D721Med (cell line): ENCODE data around the gene STK10.

Experiments
- DNase-seq: peaks from one replicate; pipeline ENCODE4 v3.0.0; 2011; ENCODE audit warnings: low spot score; ENCODE audit not compliant: insufficient read length
- FAIRE-seq: peaks from 2 replicates; lab custom pipeline; 2011; peaks lifted over from hg19 to GRCh38; lab: Jason Lieb, UNC
- TF ChIP-seq, protein P1 (sequence below): IDR thresholded peaks from 2 replicates; pipeline ENCODE4 v1.5.1; 2012; ENCODE audit warnings: mild to moderate bottlenecking, control low read depth; ENCODE audit not compliant: insufficient read depth; ENCODE audit errors: missing control alignments

Gene STK10

DNA sequence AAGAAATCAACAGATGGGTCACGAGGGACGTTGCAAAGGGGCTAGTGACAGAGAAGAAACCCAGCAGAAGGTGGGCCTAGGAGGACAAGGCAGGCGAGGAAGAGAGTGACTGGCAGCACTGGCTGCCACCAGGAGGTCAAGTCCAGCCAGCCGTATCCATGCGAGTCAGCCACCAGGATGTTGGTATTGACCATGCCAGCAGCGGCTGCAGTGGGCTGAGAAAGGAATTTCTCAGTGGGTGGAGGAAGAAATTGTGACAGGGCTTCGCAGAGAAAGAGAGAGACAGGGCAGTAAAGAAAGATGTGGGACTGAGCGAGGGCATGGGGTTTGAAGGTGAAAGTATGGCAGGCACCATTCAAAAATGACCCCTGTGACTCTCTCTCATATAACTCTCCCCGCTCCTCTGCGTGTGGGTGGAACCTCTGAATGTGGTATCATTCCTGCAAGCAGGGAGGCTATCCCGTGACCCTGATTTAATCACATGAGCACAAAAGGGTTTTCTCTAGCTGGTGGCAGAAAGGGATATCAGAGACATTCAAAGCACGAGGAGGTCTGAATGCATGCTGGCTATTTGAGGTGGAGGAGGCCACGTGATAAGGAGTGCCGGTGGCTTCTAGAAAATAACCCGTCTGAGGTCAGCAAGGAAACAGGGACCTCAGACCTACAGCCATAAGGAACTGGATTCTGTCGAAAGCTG is 136.2 kb downstream of the STK10 start:
- FAIRE-seq = no peak
- DNase-seq = no peak
- TF ChIP-seq, protein P1, sequence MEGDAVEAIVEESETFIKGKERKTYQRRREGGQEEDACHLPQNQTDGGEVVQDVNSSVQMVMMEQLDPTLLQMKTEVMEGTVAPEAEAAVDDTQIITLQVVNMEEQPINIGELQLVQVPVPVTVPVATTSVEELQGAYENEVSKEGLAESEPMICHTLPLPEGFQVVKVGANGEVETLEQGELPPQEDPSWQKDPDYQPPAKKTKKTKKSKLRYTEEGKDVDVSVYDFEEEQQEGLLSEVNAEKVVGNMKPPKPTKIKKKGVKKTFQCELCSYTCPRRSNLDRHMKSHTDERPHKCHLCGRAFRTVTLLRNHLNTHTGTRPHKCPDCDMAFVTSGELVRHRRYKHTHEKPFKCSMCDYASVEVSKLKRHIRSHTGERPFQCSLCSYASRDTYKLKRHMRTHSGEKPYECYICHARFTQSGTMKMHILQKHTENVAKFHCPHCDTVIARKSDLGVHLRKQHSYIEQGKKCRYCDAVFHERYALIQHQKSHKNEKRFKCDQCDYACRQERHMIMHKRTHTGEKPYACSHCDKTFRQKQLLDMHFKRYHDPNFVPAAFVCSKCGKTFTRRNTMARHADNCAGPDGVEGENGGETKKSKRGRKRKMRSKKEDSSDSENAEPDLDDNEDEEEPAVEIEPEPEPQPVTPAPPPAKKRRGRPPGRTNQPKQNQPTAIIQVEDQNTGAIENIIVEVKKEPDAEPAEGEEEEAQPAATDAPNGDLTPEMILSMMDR = no peak

DNA sequence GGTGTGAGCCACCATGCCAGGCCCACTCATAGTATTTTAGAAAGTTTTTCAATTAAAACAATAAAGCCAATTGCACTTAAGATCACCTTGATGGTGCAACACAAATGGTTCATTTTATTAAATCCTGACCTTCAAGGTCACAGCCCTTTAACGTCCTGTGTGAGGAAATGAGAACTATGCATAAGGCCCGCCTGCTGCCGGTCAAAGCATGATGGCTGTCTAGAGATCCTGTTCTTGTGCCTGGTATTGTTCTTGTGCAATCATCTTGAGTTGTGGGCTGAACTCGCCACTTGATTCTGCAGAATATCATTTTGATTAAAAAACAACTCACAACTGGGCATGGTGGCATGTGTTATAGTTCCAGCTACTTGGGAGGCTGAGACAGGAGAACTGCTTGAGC is 137.9 kb downstream of the STK10 start:
- DNase-seq (no peak), FAIRE-seq (no peak)
- TF ChIP-seq, protein P1 = no peak

DNA sequence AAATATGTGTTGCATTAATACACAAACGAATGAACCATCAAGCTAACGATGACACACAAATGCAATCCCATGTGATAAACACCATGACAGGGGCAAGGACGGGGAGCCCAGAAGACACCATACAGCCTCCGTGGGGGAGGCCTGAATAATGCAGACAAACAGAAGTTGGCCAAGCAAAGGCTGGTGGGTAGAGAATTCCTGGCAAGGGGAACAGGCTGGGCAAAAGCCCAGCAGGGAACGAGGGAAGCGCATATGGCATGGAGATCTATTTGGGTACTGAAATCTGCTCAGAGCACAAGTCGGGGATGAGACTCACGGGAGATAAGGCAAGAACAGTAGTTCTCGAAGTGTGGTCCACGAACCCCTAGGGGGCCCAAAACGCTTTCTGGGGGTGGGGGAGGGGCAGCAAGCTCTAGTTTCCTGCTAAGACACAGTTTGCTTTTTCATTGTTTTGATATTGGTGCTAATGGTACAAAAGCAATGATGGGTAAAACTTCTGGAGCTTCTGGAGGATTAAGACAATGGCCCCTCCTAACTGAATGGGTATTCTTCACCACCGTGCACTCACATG is 138.7 kb downstream of the STK10 start:
- FAIRE-seq = no peak
- TF ChIP-seq, protein P1 = no peak
- no peak for DNase-seq

DNA sequence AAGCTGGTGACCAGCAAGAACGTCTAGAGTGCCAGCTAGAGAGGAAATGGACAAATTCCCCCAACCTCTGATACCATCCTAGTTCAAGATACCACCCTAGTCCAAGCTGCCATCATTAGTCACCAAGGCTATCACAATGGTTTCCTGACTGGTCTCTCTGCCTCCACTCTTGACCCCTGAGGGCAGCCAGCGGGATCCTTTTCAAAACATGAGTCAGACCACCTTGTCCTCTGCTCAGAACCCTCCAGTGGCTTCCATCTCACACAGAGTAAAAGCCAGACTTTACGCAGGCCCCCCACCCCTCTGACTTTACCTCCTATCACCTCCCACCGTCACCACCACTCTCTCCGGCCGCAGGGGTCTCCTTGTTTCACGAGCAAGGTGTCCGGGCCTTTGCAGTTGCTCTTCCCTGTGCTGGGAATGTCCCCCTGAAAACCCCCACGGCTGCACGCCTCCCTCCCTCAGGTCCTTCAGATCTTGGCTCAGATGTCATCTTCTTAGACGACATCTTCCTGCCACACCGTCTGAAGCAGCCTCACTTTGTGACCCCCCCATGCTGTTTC is 139.4 kb downstream of the STK10 start:
- no peak for DNase-seq
- no peak for FAIRE-seq
- TF ChIP-seq, protein P1 = no peak

DNA sequence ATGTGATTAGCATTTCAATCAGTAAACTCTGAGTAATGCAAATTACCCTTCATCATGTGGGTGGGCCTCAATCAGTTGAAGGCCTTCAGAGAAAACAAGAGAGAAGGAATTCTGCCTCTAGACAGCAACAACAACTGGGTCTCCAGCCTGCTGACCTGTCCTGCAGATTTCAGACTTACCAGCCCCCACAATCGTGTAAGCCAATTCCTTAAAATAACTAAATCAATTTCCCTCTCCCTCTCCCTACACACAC is 139.9 kb downstream of the STK10 start:
- DNase-seq = no peak
- no peak for FAIRE-seq
- TF ChIP-seq, protein P1 = no peak

DNA sequence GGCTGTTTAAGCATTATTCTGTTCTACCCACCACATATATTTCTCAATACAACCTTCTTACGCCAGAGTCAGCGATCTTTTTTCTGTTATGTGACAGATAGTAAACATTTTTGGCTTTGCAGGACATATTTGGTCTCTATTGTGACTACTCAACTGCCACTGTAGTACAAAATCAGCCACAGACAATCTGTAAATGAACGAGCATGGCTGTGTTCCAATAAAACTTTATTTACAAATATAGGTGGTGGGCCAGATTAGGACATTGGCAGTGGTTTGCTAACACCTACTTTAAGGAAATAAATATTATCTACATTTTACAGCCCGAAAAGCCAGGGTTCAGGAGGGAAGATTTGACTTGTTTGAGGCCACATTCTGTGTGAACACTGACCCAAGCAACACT is 141.4 kb downstream of the STK10 start:
- FAIRE-seq (no peak), DNase-seq (no peak)
- TF ChIP-seq, protein P1 = no peak

DNA sequence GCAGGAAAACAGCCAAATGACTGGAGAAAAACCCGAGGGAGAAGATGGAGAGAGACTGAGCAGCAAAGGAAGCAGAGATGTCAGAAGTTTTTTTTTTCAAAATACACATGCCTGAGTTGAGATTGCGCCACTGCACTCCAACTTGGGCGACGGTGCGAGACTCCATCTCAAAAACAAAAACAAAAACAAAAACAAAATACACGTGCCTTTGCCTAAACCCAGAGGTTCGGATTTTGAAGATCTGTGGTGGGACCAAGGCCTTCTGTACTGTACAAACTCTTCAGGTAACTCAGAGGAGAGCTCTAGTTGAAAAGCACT is 142.8 kb downstream of the STK10 start:
- TF ChIP-seq, protein P1 = no peak
- FAIRE-seq = no peak

More for the DNA sequence above, 142.8 kb downstream of the STK10 start:
- DNase-seq = no peak
